WTC11 (cell line): ENCODE data around the gene RNF145.

Source experiments
- CREB1 ChIP-seq: sonication (generic); formaldehyde crosslinking; IDR thresholded peaks from 2 replicates; pipeline ENCODE4 v1.8.0; 2023; ENCODE audit warnings: mild to moderate bottlenecking, missing genetic modification reagents
- JUN ChIP-seq: sonication (generic); formaldehyde crosslinking; IDR thresholded peaks from 2 replicates; pipeline ENCODE4 v1.8.0; 2023; ENCODE audit warnings: mild to moderate bottlenecking, missing genetic modification reagents
- TF ChIP-seq, protein P1 (sequence below): sonication (generic); formaldehyde crosslinking; IDR thresholded peaks from 2 replicates; pipeline ENCODE4 v1.8.1; 2022; ENCODE audit warnings: mild to moderate bottlenecking, moderate library complexity, missing genetic modification reagents

DNA sequence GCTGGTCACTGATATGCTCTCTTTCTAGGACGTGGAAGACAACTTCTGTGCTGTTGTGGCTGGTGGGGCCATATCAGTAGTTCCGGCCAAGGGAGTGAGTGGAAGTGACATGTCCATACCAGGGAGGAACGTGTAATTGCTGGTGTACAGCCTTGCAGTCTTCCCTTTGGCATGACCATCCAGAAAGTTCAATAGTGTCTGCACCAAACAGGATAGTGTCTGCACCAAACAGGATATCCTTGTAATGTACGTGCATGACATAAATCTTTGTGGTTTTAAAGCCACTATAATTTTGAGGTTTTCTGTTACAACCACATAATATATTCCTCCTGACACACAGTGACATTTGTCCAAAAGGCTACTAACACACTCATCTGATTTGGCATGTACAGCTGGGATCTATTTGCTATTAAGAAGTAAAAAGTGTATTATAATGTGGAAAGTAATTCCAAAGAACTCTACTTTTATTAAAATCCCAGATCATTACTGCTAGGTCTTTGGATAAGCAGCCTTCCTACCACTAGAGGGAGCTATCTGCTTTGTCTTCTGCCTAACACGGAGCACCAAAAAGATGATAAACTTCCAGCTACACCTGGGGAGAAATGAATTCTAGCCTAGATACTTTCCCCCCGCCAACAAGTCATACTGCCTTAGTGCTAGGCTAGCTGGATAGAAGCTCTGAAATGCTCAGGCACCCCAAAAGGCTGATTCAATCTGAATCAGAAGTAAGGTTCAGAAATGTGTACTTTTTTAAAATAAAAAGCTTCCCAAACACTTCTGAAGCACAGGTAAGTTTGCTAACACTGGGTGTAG, 52.7 kb downstream of the RNF145 start:
- TF ChIP-seq, protein P1, sequence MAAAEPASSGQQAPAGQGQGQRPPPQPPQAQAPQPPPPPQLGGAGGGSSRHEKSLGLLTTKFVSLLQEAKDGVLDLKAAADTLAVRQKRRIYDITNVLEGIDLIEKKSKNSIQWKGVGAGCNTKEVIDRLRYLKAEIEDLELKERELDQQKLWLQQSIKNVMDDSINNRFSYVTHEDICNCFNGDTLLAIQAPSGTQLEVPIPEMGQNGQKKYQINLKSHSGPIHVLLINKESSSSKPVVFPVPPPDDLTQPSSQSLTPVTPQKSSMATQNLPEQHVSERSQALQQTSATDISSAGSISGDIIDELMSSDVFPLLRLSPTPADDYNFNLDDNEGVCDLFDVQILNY (CRISPR knock-in tag): no peak
- no peak for TF ChIP-seq JUN
- TF ChIP-seq CREB1 (CRISPR knock-in tag): no peak
